Measurements from ENCODE around the gene SERPINA3. TPM values are rescaled to one million over a fixed set of nuclear protein-coding genes. Genes with fewer than 3 reads are reported as not detected.

The SERPINA3 gene
- total RNA-seq, 2 experiments from 2014 or later: not detected

- H3K4me1 Mint-ChIP-seq (ENCODE audit: low read depth): no peaks in the 10 kb centered on the region
Measured at GRCh38 chr14:94649543-94650443, 37.6 kb downstream of the SERPINA3 start.

GRCh38 chr14:94650444-94650775, 38.2 kb downstream of the SERPINA3 start:
- peaks cover 0 to 2% of the 10 kb centered on the region in 2 experiments for H3K27me3 ChIP-seq (ENCODE audit: control insufficient read depth in 1 of 2, insufficient read depth in 2 of 2, low read length in 2 of 2)
- no peak for DNase-seq
- H3K27ac Mint-ChIP-seq: no peak overlapping the region
- no peak overlapping the region for H3K27ac ChIP-seq (ENCODE audit: low read depth in 1 of 2, low read length in 2 of 2)
- H3K27me3 Mint-ChIP-seq: peaks cover 4% of the 10 kb centered on the region
- ChIA-PET POLR2A (no interaction called here), CTCF (no interaction called here)
- H3K36me3 Mint-ChIP-seq (ENCODE audit: low read depth): no peaks in the 10 kb centered on the region
- intact Hi-C loops (cut with DNase I, micrococcal nuclease): no loop called here
- no peaks in the 10 kb centered on the region for H3K4me1 Mint-ChIP-seq (ENCODE audit: low read depth)
- H3K4me1 ChIP-seq (ENCODE audit: insufficient read depth, low read length): no peaks in the 10 kb centered on the region
- ATAC-seq (ENCODE audit: poor library complexity): no peak
- peaks cover 14 to 20% of the 10 kb centered on the region in 2 experiments for H3K9me3 ChIP-seq (ENCODE audit: control insufficient read depth in 1 of 2, insufficient read depth in 1 of 2, low read length in 2 of 2)
- TF ChIP-seq CTCF (IDR thresholded peaks at IDR 0.05): no peak
- no peaks in the 10 kb centered on the region for H3K36me3 ChIP-seq (ENCODE audit: insufficient read depth, low read length)
- H3K4me3 Mint-ChIP-seq: no peak overlapping the region
- peaks cover 2% of the 10 kb centered on the region for H3K9me3 Mint-ChIP-seq
- no peak overlapping the region for H3K4me3 ChIP-seq (ENCODE audit: low read length)

More at GRCh38 chr14:94649543-94650443, 37.6 kb downstream of the SERPINA3 start:
- intact Hi-C loops (cut with DNase I, micrococcal nuclease): no loop called here
- no peak overlapping the region for H3K27ac Mint-ChIP-seq
- H3K27me3 ChIP-seq (ENCODE audit: control insufficient read depth in 1 of 2, insufficient read depth in 2 of 2, low read length in 2 of 2): peaks cover 0 to 2% of the 10 kb centered on the region in 2 experiments
- no peaks in the 10 kb centered on the region for H3K36me3 ChIP-seq (ENCODE audit: insufficient read depth, low read length)
- CTCF ChIA-PET: no interaction called here
- H3K4me3 Mint-ChIP-seq: no peak overlapping the region
- H3K27ac ChIP-seq (ENCODE audit: low read depth in 1 of 2, low read length in 2 of 2): no peak overlapping the region
- POLR2A ChIA-PET: no interaction called here
- no peak for TF ChIP-seq CTCF (IDR thresholded peaks at IDR 0.05)
- DNase-seq (no peak), ATAC-seq (ENCODE audit: poor library complexity) (no peak)
- H3K4me3 ChIP-seq (ENCODE audit: low read length): no peak overlapping the region
- H3K4me1 ChIP-seq (ENCODE audit: insufficient read depth, low read length): no peaks in the 10 kb centered on the region
- H3K9me3 ChIP-seq (ENCODE audit: control insufficient read depth in 1 of 2, insufficient read depth in 1 of 2, low read length in 2 of 2): peaks cover 14 to 20% of the 10 kb centered on the region in 2 experiments
- peaks cover 2% of the 10 kb centered on the region for H3K9me3 Mint-ChIP-seq
- H3K27me3 Mint-ChIP-seq: peaks cover 4% of the 10 kb centered on the region
- H3K36me3 Mint-ChIP-seq (ENCODE audit: low read depth): no peaks in the 10 kb centered on the region

- Histone ChIP-seq H3K4me1 (ENCODE audit: insufficient read depth, low read length) (no peaks in the 10 kb centered on the region), H3K27me3 (ENCODE audit: control insufficient read depth in 1 of 2, insufficient read depth in 2 of 2, low read length in 2 of 2) (peaks cover 0 to 2% of the 10 kb centered on the region in 2 experiments), H3K4me3 (ENCODE audit: low read length) (no peak overlapping the region), H3K36me3 (ENCODE audit: insufficient read depth, low read length) (no peaks in the 10 kb centered on the region), H3K9me3 (ENCODE audit: control insufficient read depth in 1 of 2, insufficient read depth in 1 of 2, low read length in 2 of 2) (peaks cover 14 to 20% of the 10 kb centered on the region in 2 experiments), H3K27ac (ENCODE audit: low read depth in 1 of 2, low read length in 2 of 2) (no peak overlapping the region)
- intact Hi-C loops (cut with DNase I, micrococcal nuclease): no loop called here
- ATAC-seq (ENCODE audit: poor library complexity): no peak
- Mint-ChIP-seq H3K4me3 (no peak overlapping the region), H3K27me3 (peaks cover 7% of the 10 kb centered on the region), H3K4me1 (ENCODE audit: low read depth) (no peaks in the 10 kb centered on the region), H3K27ac (no peak overlapping the region), H3K9me3 (peaks cover under 1% of the 10 kb centered on the region), H3K36me3 (ENCODE audit: low read depth) (no peaks in the 10 kb centered on the region)
- ChIA-PET POLR2A (no interaction called here), CTCF (no interaction called here)
- DNase-seq: no peak
- no peak for TF ChIP-seq CTCF (IDR thresholded peaks at IDR 0.05)
Measured at GRCh38 chr14:94650806-94651805, 38.9 kb downstream of the SERPINA3 start.

Data from CD4-positive, alpha-beta T cell (primary cell).